Measurements from ENCODE around the gene CTNNA2.

DNA sequence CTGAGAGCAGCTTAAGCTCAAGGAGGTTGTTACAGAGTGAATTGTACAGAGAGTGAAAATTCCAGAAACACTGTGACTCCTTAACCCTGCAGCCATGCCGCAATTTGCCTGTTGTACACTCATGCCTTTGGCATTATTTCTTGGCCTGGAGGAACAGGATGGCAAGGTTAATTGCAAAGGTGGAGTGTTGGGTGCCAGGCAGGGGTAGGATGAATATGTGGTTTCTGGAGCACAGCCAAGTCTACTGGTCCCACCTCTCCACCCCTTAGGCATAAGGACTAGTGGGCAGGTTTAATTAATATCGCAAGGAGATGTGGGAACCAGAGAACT is 541.5 kb downstream of the CTNNA2 start:
- TF ChIP-seq EP300 (IDR thresholded peaks at IDR 0.05; ENCODE audit: borderline replicate concordance in 1 of 2, low read depth in 2 of 2, low read length in 2 of 2): no peak
- TF ChIP-seq CREB1 (IDR thresholded peaks at IDR 0.05): no peak
- TF ChIP-seq, protein P1, sequence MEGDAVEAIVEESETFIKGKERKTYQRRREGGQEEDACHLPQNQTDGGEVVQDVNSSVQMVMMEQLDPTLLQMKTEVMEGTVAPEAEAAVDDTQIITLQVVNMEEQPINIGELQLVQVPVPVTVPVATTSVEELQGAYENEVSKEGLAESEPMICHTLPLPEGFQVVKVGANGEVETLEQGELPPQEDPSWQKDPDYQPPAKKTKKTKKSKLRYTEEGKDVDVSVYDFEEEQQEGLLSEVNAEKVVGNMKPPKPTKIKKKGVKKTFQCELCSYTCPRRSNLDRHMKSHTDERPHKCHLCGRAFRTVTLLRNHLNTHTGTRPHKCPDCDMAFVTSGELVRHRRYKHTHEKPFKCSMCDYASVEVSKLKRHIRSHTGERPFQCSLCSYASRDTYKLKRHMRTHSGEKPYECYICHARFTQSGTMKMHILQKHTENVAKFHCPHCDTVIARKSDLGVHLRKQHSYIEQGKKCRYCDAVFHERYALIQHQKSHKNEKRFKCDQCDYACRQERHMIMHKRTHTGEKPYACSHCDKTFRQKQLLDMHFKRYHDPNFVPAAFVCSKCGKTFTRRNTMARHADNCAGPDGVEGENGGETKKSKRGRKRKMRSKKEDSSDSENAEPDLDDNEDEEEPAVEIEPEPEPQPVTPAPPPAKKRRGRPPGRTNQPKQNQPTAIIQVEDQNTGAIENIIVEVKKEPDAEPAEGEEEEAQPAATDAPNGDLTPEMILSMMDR (IDR thresholded peaks at IDR 0.05; ENCODE audit: control extremely low read depth in 1 of 3, insufficient read depth in 1 of 3, low read depth in 1 of 3, low read length in 3 of 3): no peak
- TF ChIP-seq TAF1 (IDR thresholded peaks at IDR 0.05; ENCODE audit: low read depth, low read length): no peak
- no peak for TF ChIP-seq CBX5 (IDR thresholded peaks at IDR 0.05; ENCODE audit: low read depth, low read length)
- TF ChIP-seq, protein P2, sequence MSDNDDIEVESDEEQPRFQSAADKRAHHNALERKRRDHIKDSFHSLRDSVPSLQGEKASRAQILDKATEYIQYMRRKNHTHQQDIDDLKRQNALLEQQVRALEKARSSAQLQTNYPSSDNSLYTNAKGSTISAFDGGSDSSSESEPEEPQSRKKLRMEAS (IDR thresholded peaks at IDR 0.05): no peak
- TF ChIP-seq EZH2 (IDR thresholded peaks at IDR 0.05; ENCODE audit: low read depth, low read length, severe bottlenecking): no peak
- TF ChIP-seq TAF7 (optimal IDR thresholded peaks at IDR 0.05; ENCODE audit: borderline replicate concordance, low read depth, low read length): no peak
- no peak for TF ChIP-seq SRF (IDR thresholded peaks at IDR 0.05; ENCODE audit: low read depth, low read length)
- no peak for TF ChIP-seq TBP (IDR thresholded peaks at IDR 0.05; ENCODE audit: low read depth, low read length)
- no peak for TF ChIP-seq ZNF274 (IDR thresholded peaks at IDR 0.05; ENCODE audit: borderline replicate concordance, extremely low read depth, low read length)

Measured in H1 (cell line).